Measurements from ENCODE around the gene FOXO3. TPM values are rescaled to one million over a fixed set of nuclear protein-coding genes. Genes with fewer than 3 reads are reported as not detected.
A peak's percentile ranks its signal among the peaks of the same experiment; 100 is the strongest.
"Not testable (repeated sequence)": the region's sequence is repeated elsewhere in the genome, so short reads cannot be mapped to it uniquely, and the experiment has no call there.

FOXO3 gene
- total and polyA plus RNA-seq, 2 experiments from 2014 or later = 20.2 to 20.8 TPM

GRCh38 chr6:108675226-108676200 is 114.8 kb downstream of the FOXO3 start:
- peaks cover 33% of the 10 kb centered on the region for H3K4me1 ChIP-seq (ENCODE audit: low read depth)
- H3K27me3 ChIP-seq = no peaks in the 10 kb centered on the region
- no peak for TF ChIP-seq CTCF (IDR thresholded peaks at IDR 0.05; ENCODE audit: low read depth, low read length)
- H3K27ac ChIP-seq = peak overlapping the region; percentile 1
- H3K9me3 ChIP-seq (ENCODE audit: low read depth) = no peaks in the 10 kb centered on the region
- no peaks in the 10 kb centered on the region for H3K36me3 ChIP-seq
- no peak overlapping the region for H3K4me3 ChIP-seq
- peak in 1 of 2 donors; percentile 14 for DNase-seq (ENCODE audit: low read depth in 1 of 2, low spot score in 1 of 2)

- Histone ChIP-seq H3K27ac (no peak overlapping the region), H3K27me3 (no peaks in the 10 kb centered on the region), H3K9me3 (ENCODE audit: low read depth) (no peaks in the 10 kb centered on the region), H3K36me3 (no peaks in the 10 kb centered on the region), H3K4me3 (no peak overlapping the region), H3K4me1 (ENCODE audit: low read depth) (peaks cover 26% of the 10 kb centered on the region)
- TF ChIP-seq CTCF (IDR thresholded peaks at IDR 0.05; ENCODE audit: low read depth, low read length) = no peak
- DNase-seq (ENCODE audit: low read depth in 1 of 2, low spot score in 1 of 2) = no peak
Observed at GRCh38 chr6:108676555-108676954, 115.8 kb downstream of the FOXO3 start.

- H3K4me3 ChIP-seq = no peak overlapping the region
- peaks cover 24% of the 10 kb centered on the region for H3K4me1 ChIP-seq (ENCODE audit: low read depth)
- H3K9me3 ChIP-seq (ENCODE audit: low read depth) = no peaks in the 10 kb centered on the region
- no peaks in the 10 kb centered on the region for H3K36me3 ChIP-seq
- no peaks in the 10 kb centered on the region for H3K27me3 ChIP-seq
- H3K27ac ChIP-seq = no peak overlapping the region
- TF ChIP-seq CTCF (IDR thresholded peaks at IDR 0.05; ENCODE audit: low read depth, low read length) = no peak
- no peak for DNase-seq (ENCODE audit: low read depth in 1 of 2, low spot score in 1 of 2)
Observed at GRCh38 chr6:108677357-108677756, 116.6 kb downstream of the FOXO3 start.

- TF ChIP-seq CTCF (IDR thresholded peaks at IDR 0.05; ENCODE audit: low read depth, low read length) = no peak
- no peak overlapping the region for H3K27ac ChIP-seq
- DNase-seq (ENCODE audit: low read depth in 1 of 2, low spot score in 1 of 2) = no peak
- no peaks in the 10 kb centered on the region for H3K36me3 ChIP-seq
- H3K27me3 ChIP-seq = no peaks in the 10 kb centered on the region
- no peaks in the 10 kb centered on the region for H3K9me3 ChIP-seq (ENCODE audit: low read depth)
- peaks cover 24% of the 10 kb centered on the region for H3K4me1 ChIP-seq (ENCODE audit: low read depth)
- H3K4me3 ChIP-seq = no peak overlapping the region
Observed at GRCh38 chr6:108677894-108678293, 117.2 kb downstream of the FOXO3 start.

GRCh38 chr6:108680314-108680713 is 119.6 kb downstream of the FOXO3 start:
- H3K4me3 ChIP-seq; H3K27ac ChIP-seq; H3K27me3 ChIP-seq; H3K36me3 ChIP-seq; DNase-seq (ENCODE audit: low read depth in 1 of 2, low spot score in 1 of 2); H3K9me3 ChIP-seq (ENCODE audit: low read depth): not testable (repeated sequence)
- H3K4me1 ChIP-seq (ENCODE audit: low read depth) = peaks cover 20% of the 10 kb centered on the region

GRCh38 chr6:108681721-108682120 is 121.0 kb downstream of the FOXO3 start:
- DNase-seq (ENCODE audit: low read depth in 1 of 2, low spot score in 1 of 2); H3K4me1 ChIP-seq (ENCODE audit: low read depth); H3K4me3 ChIP-seq; H3K27me3 ChIP-seq; H3K27ac ChIP-seq; H3K36me3 ChIP-seq; H3K9me3 ChIP-seq (ENCODE audit: low read depth): not testable (repeated sequence)

- not testable (repeated sequence) for H3K36me3 ChIP-seq; H3K27ac ChIP-seq; H3K27me3 ChIP-seq; H3K4me3 ChIP-seq; H3K4me1 ChIP-seq (ENCODE audit: low read depth); H3K9me3 ChIP-seq (ENCODE audit: low read depth); DNase-seq (ENCODE audit: low read depth in 1 of 2, low spot score in 1 of 2)
Observed at GRCh38 chr6:108682383-108683119, 121.8 kb downstream of the FOXO3 start.

- not testable (repeated sequence) for DNase-seq (ENCODE audit: low read depth in 1 of 2, low spot score in 1 of 2); H3K27ac ChIP-seq
Observed at GRCh38 chr6:108683976-108684375, 123.3 kb downstream of the FOXO3 start.

More at GRCh38 chr6:108683976-108684375, 123.3 kb downstream of the FOXO3 start:
- H3K36me3 ChIP-seq; H3K27me3 ChIP-seq; H3K9me3 ChIP-seq (ENCODE audit: low read depth); H3K4me3 ChIP-seq; H3K4me1 ChIP-seq (ENCODE audit: low read depth): not testable (repeated sequence)

Measured in cardiac muscle cell (in vitro differentiated cells and primary cell).